Right lobe of liver (tissue), 6 donors: ENCODE data around the gene CUBN. TPM values are rescaled to one million over a fixed set of nuclear protein-coding genes. Genes with fewer than 3 reads are reported as not detected.
A peak's percentile ranks its signal among the peaks of the same experiment; 100 is the strongest.

ENCODE experiments used
- ATAC-seq, 4 donors: fragments of 200-7000 bp; cut with Tn5 transposase; one replicate each; pipeline ENCODE4 v1.9.1; 2020; ENCODE audit warnings: mild to moderate bottlenecking in 4 of 4, moderate library complexity in 4 of 4
- DNase-seq, 3 donors: peaks; one replicate each; pipeline ENCODE4 v3.0.0-alpha.2; 2020
- H3K27ac ChIP-seq, 3 donors: fragments of 200-600 bp; one replicate each; pipeline ENCODE4 v1.8.0; 2022
- H3K27me3 ChIP-seq, 2 donors: fragments of 200-600 bp; one replicate each; pipeline ENCODE4 v1.8.0; 2022
- H3K36me3 ChIP-seq, 4 donors: fragments of 200-600 bp; sonication (generic) in 1 of 4; one replicate each; pipeline versions ENCODE4 v1.5.1 to v1.8.0; 2017 to 2022; ENCODE audit warnings: control low read depth in 1 of 4
- H3K4me1 ChIP-seq, 4 donors: fragments of 200-600 bp; sonication (generic) in 1 of 4; one replicate each; pipeline versions ENCODE4 v1.5.1 to v1.8.0; 2017 to 2022; ENCODE audit warnings: control low read depth in 1 of 4
- H3K4me3 ChIP-seq, 3 donors: fragments of 200-600 bp; one replicate each; pipeline ENCODE4 v1.8.0; 2022
- H3K9me3 ChIP-seq, 4 donors: fragments of 200-600 bp; sonication (generic) in 1 of 4; one replicate each; pipeline versions ENCODE4 v1.5.1 to v1.8.0; 2017 to 2022; ENCODE audit warnings: control low read depth in 1 of 4
- POLR2A ChIP-seq: fragments of 450-650 bp; IDR thresholded peaks from one replicate; pipeline ENCODE4 v1.6.1; 2017; ENCODE audit warnings: antibody characterized with exemption, mild to moderate bottlenecking
- WGBS: methylation state at CpG from one replicate; pipeline ENCODE4 v1.1.6; 2018; ENCODE audit warnings: low coverage, low lambda C conversion rate; ENCODE audit not compliant: insufficient coverage; ENCODE audit errors: missing lambda C conversion rate; 5-methylcytosine and 5-hydroxymethylcytosine counted together
- intact Hi-C, 2 donors: fragments of 100-400 bp; cut with DNase I; formaldehyde crosslinking; loops; one replicate each; pipeline versions ENCODE4 v1.11.2 to v1.14.1; 2022
- total RNA-seq, 6 experiments: library from RNA; depleted of rRNA in 2 of 6; stranded (reverse); fragments of >200 nt in 2 of 6; fragmentation: NEBNext Ultra II Directional in 3 of 6; extraction: Animal tissue kit (Norgen Biotek cat#: 25700) in 3 of 6; gene quantifications; one replicate each; pipeline versions ENCODE4 v1.1.0 to v1.2.4, GENCODE V29; 2016 to 2023
- TF ChIP-seq, protein P1 (sequence below), 4 donors: fragments of 200-600 bp in 3 of 4; fragments of 450-650 bp in 1 of 4; IDR thresholded peaks; one replicate each; pipeline versions ENCODE4 v1.5.1 to v1.8.0; 2016 to 2022; ENCODE audit warnings: antibody characterized with exemption in 4 of 4, mild to moderate bottlenecking in 2 of 4
- donor health status: DM: no; HTN: yes; CAD: no.
- donor health status: DM: no; HTN: no; CAD: no.
- donor health status: DM: no; HTN: no; CAD: no.
- donor health status: DM: no; HTN: yes; CAD: no.
- donor health status: DM: no; HTN: yes; CAD: no.

Gene CUBN
- total RNA-seq, 6 experiments from 2014 or later, result 0.07 to 0.74 (median 0.27) TPM

DNA sequence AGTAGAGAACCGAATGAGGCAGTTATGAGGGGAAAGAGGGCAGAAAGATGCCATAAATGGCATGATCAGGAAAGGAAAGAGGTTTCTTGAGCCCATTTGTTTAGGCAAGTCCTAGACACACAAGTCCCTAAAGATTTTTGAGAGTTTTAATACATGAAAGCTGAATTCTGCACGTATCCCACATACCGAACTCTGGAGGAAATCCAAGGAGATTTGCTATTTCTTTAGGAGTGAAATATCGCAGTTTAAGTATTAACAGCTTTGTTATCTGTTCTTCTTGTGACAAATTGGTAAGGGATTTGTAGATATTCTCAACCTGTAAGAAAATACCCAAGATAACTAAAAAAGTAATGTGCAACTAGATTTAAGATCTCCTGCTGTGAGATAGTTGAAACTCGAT lies 23.7 kb upstream of the CUBN start:
- 86% methylated on average over 5 of the region's 5 CpGs for WGBS
- Histone ChIP-seq H3K27ac (no peak overlapping the region), H3K9me3 (no peaks in the 10 kb centered on the region), H3K36me3 (no peaks in the 10 kb centered on the region), H3K4me1 (no peaks in the 10 kb centered on the region), H3K4me3 (no peak overlapping the region), H3K27me3 (no peaks in the 10 kb centered on the region)
- no peak for ATAC-seq
- DNase-seq, result no peak
- TF ChIP-seq POLR2A, result no peak
- TF ChIP-seq, protein P1, sequence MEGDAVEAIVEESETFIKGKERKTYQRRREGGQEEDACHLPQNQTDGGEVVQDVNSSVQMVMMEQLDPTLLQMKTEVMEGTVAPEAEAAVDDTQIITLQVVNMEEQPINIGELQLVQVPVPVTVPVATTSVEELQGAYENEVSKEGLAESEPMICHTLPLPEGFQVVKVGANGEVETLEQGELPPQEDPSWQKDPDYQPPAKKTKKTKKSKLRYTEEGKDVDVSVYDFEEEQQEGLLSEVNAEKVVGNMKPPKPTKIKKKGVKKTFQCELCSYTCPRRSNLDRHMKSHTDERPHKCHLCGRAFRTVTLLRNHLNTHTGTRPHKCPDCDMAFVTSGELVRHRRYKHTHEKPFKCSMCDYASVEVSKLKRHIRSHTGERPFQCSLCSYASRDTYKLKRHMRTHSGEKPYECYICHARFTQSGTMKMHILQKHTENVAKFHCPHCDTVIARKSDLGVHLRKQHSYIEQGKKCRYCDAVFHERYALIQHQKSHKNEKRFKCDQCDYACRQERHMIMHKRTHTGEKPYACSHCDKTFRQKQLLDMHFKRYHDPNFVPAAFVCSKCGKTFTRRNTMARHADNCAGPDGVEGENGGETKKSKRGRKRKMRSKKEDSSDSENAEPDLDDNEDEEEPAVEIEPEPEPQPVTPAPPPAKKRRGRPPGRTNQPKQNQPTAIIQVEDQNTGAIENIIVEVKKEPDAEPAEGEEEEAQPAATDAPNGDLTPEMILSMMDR (IDR thresholded peaks at IDR 0.05), result no peak
- intact Hi-C loops, result no loop called here

DNA sequence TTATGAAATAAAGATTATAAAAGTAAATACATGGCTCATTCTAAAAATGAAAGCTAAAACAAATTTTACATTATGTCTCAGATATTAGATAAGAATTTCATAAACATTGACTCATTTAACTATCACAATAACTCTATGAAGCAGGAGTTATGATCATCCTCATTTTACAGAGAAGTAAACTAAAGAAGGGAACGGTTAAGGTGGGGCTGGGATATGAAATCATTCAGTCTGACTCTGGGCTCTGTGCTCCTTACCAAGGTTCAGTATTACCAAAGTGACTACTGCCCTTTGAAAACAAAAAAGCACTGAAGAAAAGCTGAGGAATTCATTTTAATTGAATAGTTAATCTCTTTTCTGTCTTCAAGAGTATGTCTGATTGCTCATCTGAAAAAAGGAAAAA lies 22.1 kb upstream of the CUBN start:
- intact Hi-C loops, result no loop called here
- Histone ChIP-seq H3K9me3 (no peaks in the 10 kb centered on the region), H3K4me3 (no peak overlapping the region), H3K4me1 (no peaks in the 10 kb centered on the region), H3K27ac (no peak overlapping the region), H3K27me3 (no peaks in the 10 kb centered on the region), H3K36me3 (no peaks in the 10 kb centered on the region)
- 73% methylated on average over 1 of the region's 1 CpG for WGBS
- DNase-seq (no peak), ATAC-seq (no peak)
- TF ChIP-seq POLR2A, result no peak
- TF ChIP-seq, protein P1 (IDR thresholded peaks at IDR 0.05), result no peak

DNA sequence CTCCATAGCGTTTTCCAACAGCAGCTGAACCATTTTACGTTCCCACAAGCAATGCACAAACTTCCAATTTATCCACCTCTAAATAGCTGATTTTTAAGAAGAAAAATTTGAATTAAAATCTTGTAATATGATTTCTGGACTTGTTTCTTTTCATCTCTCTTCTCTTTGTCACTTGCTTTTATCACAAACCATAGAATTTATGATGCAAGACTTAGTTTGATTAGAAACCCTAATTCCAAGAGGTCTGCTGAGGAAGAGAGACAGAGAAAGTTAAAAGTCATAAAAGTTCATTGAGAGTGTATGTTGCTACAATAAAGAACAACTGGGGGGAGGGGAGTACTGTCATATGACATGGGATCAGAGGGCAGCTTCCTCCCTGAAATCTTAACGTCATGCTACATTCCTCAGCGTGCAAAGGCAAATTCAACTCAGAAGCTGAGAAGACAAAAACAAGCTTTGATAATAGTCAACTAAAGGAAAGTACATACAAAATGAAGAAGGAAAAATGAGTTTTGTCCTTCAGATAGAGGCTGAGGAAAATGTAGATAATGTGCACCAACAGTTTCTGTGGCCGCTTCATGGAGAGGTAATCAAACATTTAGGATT lies 18.4 kb upstream of the CUBN start:
- H3K27ac ChIP-seq, result no peak overlapping the region
- intact Hi-C loops, result no loop called here
- 73% methylated on average over 5 of the region's 5 CpGs for WGBS
- no peaks in the 10 kb centered on the region for H3K27me3 ChIP-seq
- H3K4me1 ChIP-seq, result peaks cover 0 to 5% (median 2%) of the 10 kb centered on the region in 4 donors
- TF ChIP-seq, protein P1 (IDR thresholded peaks at IDR 0.05), result no peak
- TF ChIP-seq POLR2A, result no peak
- no peaks in the 10 kb centered on the region for H3K36me3 ChIP-seq
- no peak for DNase-seq
- peak in 3 of 4 donors; percentile 28 to 65 (median 64) for ATAC-seq
- H3K4me3 ChIP-seq, result no peak overlapping the region
- H3K9me3 ChIP-seq, result no peaks in the 10 kb centered on the region

DNA sequence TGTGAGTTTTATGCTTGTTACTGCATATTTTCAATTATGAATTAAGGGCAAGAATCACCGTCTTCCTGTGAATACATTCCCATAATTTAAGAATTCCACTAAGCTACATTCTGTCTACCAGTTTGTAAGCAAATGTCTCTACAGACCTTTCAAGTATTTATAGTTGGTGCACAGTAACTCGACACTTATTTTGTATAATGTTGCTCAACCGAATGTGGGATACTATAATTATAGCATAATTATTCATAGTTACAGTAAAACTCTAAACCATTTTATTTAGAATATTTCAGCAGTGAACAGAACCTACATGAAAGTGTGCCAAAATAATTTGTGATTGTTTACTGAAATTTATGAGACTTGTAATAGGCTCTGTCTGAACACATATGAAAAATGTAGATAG lies 17.3 kb upstream of the CUBN start:
- Histone ChIP-seq H3K27me3 (no peaks in the 10 kb centered on the region), H3K4me1 (peaks cover 0 to 5% (median 2%) of the 10 kb centered on the region in 4 donors), H3K27ac (no peak overlapping the region), H3K9me3 (no peaks in the 10 kb centered on the region), H3K36me3 (no peaks in the 10 kb centered on the region), H3K4me3 (no peak overlapping the region)
- ATAC-seq, result no peak
- TF ChIP-seq, protein P1 (IDR thresholded peaks at IDR 0.05), result no peak
- no peak for TF ChIP-seq POLR2A
- no peak for DNase-seq
- intact Hi-C loops, result no loop called here
- WGBS, result 78% methylated on average over 3 of the region's 3 CpGs

DNA sequence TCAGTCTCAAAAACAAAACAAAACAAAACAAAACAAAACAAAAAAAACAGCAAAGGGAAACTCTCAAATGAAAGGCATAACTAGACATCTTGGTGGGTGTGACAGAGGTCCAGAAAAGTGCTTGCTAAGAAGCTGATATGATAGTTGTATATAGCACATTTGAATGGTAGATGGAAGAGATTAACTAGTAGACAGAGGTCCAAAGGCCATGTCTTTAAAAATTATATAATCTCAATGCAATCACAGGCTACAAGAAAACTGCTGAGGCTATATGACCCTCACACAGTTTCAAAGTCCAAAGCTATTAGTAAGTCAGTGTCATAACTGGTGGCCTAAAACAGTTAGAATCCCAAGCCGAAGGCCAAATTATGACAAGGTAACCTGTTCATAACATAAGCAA lies 15.6 kb upstream of the CUBN start:
- TF ChIP-seq, protein P1 (IDR thresholded peaks at IDR 0.05), result no peak
- no peak for TF ChIP-seq POLR2A
- intact Hi-C loops, result no loop called here
- ATAC-seq (no peak), DNase-seq (no peak)
- Histone ChIP-seq H3K4me1 (peaks cover 0 to 5% (median 2%) of the 10 kb centered on the region in 4 donors), H3K4me3 (no peak overlapping the region), H3K27ac (no peak overlapping the region), H3K36me3 (no peaks in the 10 kb centered on the region), H3K9me3 (no peaks in the 10 kb centered on the region), H3K27me3 (no peaks in the 10 kb centered on the region)
- WGBS, result 82% methylated on average over 1 of the region's 1 CpG
